Ureter (tissue), 1 donor: ENCODE data around the gene C3orf70. TPM values are rescaled to one million over a fixed set of nuclear protein-coding genes. Genes with fewer than 3 reads are reported as not detected.

Experiments
- DNase-seq: peaks from one replicate; pipeline ENCODE4 v3.0.0-alpha.2; 2020; ENCODE audit warnings: low spot score
- total RNA-seq: library from RNA; stranded (reverse); gene quantifications from one replicate; pipeline ENCODE4 v1.2.4, GENCODE V29; 2023
- donor health status: DM: yes; HTN: yes; CAD: no.

C3orf70 gene
- total RNA-seq, 1 donor from 2014 or later: 19.0 TPM

GRCh38 chr3:185087419-185087818 lies 65.4 kb downstream of the C3orf70 start:
- DNase-seq: no peak

DNA sequence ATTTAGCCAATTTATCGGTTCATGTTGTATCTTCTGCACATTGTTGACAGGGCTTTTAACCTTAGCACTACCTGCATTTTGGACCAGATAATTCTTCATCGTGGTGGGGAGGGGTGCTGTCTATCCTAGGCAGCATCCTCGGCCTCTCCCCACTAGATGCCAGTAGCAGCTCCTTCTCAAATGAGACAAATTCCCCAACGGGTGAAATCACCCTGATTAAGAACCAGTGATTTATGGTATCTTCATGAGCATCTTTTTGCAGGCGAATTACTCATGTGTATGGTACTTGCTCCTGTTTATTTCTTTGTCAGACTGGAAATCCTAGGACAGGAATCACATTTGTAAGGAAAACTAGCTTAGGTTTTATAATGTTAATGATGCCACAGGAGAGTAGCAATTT lies 68.0 kb downstream of the C3orf70 start:
- no peak for DNase-seq

DNA sequence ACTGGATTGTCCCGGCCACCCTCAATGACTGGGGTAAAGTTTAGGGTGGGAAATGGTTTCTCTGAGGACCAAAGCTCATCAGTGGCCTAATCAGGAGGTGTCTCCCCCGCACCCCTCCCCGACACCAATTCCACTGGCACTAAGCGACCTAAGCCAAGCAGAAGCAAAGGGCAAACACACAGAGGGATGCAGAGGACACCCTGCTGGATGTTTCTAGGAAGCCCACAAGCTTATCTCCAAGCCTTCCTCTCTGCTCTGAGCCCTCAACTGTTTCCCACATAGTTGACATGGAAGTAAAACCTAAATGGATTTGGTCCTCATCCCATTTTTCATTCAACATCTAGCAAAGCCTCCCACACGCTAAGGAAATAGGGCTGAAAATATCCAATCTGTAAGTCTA lies 68.5 kb downstream of the C3orf70 start:
- no peak for DNase-seq

GRCh38 chr3:185082829-185083228 lies 70.0 kb downstream of the C3orf70 start:
- no peak for DNase-seq

DNA sequence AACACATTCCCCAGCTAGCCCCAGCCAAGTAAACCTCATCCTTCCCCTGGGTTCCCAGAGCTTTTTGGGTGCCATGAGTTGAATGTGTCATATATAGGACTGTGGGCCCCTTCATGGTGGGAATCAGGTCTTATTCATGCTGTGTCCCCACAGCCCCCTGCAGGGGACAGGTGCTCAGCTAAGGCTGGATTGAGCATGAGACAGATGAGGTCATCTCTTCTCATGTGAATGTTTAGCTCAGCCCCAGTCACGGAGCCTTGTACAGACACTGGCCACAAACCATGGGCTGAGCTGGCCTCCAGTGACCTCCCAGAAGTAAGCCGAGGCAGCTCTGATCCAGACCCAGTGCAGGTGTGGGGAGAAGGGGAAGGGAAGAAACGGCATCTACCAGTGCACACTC lies 70.7 kb downstream of the C3orf70 start:
- no peak for DNase-seq

- DNase-seq: no peak
Measured at GRCh38 chr3:185081521-185081920, 71.3 kb downstream of the C3orf70 start.

GRCh38 chr3:185079625-185080024 lies 73.2 kb downstream of the C3orf70 start:
- no peak for DNase-seq

- DNase-seq: no peak
Measured at GRCh38 chr3:185076219-185076618, 76.6 kb downstream of the C3orf70 start.

DNA sequence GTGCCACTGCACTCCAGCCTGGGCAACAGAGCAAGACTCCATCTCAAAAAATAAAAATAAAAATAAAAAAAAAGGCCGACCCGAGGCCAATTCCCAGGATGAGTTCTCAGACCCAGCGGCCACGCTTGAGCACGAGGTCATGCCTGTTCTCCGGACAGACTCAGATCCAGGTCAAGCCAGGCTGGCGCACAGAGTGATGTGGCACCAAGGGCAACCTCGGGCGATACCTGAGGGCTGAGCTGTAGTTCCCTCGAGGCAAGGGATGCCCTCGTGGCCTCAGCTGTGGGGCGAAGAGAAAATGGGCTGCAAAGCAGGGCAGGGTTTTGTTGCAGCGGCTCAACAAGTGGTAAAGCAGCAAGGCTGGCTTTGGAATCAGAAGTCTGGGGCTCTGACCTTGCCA lies 77.3 kb downstream of the C3orf70 start:
- DNase-seq: no peak

- no peak for DNase-seq
Measured at GRCh38 chr3:185071287-185071800, 81.5 kb downstream of the C3orf70 start.

DNA sequence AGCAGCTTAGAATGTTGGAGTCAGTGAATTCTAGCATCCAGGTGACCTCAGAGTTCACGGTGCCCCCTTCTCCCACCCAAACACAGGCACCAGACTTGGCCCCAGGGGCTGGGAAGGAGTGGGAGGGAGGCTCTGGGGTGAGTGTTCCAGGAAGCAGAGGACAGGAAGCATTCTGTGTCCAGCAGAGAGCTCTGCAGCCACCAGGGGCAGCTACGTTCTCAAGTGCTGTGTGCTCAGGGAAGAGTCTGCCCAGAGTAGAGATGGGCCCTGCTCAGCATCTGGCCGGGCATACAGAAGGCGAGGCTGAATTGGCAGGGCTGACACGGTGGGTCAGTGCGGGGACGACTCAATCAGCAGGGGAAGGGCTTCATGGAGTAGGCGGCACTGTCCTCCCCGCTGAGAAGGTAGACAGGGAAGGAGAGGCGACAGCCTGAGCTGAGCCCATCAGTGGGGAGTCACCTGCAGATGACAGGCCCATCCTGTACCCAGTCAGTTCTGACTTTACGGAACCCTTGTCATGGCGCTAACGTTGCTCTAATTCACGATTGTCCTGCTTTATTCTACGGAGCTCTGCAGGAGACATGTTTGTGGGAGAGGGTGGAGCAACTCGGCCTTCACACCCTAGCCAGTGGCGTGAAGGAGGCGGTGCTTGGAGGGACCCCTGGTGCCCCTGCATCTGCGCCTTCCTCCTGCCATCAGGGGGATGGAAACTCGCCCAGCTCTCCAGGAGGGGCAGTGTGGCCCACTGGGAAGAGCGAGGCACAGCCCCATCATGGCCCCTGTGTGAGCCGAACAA lies 82.2 kb downstream of the C3orf70 start:
- no peak for DNase-seq

- no peak for DNase-seq
Measured at GRCh38 chr3:185069037-185070030, 83.5 kb downstream of the C3orf70 start.

GRCh38 chr3:185067173-185067572 lies 85.7 kb downstream of the C3orf70 start:
- no peak for DNase-seq

- no peak for DNase-seq
Measured at GRCh38 chr3:185066251-185066650, 86.6 kb downstream of the C3orf70 start.

- no peak for DNase-seq
Measured at GRCh38 chr3:185065059-185065458, 87.8 kb downstream of the C3orf70 start.

- DNase-seq: no peak
Measured at GRCh38 chr3:185063431-185063830, 89.4 kb downstream of the C3orf70 start.

GRCh38 chr3:185062191-185062590 lies 90.7 kb downstream of the C3orf70 start:
- DNase-seq: no peak

DNA sequence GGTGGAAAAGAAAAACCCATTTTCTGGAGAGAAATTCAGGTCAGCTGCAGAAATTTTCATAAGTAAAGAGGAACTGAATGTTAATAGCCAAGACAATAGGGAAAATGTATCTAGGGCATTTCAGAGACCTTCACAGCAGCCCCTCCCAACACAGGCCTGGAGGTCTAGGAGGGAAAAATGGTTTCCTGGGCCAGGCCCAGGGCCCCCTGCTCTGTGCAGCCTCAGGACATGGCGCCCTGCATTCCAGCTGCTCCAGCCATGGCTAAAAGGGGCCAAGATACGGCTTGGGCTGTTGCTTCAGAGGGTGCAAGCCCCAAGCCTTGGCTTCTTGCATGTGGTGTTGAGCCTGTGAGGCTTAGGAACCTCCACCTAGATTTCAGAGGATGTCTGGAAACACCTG lies 92.2 kb downstream of the C3orf70 start:
- DNase-seq: no peak

- DNase-seq: no peak
Measured at GRCh38 chr3:185059766-185060165, 93.1 kb downstream of the C3orf70 start.

- DNase-seq: no peak
Measured at GRCh38 chr3:185058796-185059195, 94.1 kb downstream of the C3orf70 start.

DNA sequence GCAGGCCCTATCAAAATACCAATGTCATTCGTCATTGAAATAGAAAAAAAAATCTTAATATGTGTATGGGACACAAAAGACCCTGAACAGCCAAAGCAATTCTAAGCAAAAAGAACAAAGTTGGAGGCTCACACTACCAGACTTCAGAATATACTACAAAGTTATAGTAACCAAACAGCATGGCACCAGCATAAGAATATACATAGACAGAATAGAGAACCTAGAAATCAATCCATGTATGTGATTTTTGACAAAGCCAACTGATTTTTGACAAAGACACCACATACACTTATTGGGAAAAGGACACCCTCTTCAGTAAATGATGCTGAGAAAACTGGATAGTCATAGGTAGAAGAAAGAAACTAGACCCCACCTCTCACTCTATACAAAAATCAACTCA lies 95.0 kb downstream of the C3orf70 start:
- no peak for DNase-seq

GRCh38 chr3:185056908-185057307 lies 96.0 kb downstream of the C3orf70 start:
- no peak for DNase-seq

DNA sequence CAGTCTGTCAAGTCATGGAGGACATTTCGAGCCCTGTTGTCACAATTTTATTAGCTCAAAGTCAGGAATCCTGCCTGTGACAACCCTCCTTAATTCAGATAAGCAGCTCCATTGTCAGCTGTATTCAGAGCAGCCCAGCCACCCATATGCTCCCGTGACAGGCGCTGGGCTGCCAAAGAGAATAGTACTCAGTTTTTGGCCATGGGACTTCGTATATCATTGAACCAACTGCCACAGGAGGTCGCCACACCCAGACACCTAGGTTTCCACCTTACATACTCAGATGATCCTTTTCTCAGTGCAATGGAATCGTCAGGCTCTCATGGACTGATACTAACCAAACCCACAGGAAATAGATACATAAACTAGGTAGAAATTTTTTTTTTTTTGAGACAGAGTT lies 100.2 kb downstream of the C3orf70 start:
- DNase-seq: no peak
